ENCODE data around the gene PRDX5.
A peak's percentile ranks its signal among the peaks of the same experiment; 100 is the strongest.
"Not testable (repeated sequence)": the region's sequence is repeated elsewhere in the genome, so short reads cannot be mapped to it uniquely, and the experiment has no call there.

The PRDX5 gene

DNA sequence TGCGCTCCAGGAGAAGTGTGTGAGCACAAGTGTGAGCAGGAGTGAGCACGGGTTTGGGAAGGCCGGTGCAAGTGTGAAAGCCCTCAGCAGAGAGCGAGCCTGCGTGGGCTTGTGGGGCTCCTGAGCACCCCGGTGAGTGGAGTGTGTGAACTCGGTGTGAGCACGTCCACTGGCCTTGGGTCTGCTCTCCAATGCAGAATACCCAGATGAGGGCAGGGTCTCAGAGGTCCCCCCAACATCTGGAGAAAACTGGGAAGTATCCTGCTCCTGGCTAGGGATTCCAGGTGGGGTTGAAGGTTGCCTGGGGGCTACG is 11.4 kb upstream of the PRDX5 start:
- DNase-seq: no peak

DNA sequence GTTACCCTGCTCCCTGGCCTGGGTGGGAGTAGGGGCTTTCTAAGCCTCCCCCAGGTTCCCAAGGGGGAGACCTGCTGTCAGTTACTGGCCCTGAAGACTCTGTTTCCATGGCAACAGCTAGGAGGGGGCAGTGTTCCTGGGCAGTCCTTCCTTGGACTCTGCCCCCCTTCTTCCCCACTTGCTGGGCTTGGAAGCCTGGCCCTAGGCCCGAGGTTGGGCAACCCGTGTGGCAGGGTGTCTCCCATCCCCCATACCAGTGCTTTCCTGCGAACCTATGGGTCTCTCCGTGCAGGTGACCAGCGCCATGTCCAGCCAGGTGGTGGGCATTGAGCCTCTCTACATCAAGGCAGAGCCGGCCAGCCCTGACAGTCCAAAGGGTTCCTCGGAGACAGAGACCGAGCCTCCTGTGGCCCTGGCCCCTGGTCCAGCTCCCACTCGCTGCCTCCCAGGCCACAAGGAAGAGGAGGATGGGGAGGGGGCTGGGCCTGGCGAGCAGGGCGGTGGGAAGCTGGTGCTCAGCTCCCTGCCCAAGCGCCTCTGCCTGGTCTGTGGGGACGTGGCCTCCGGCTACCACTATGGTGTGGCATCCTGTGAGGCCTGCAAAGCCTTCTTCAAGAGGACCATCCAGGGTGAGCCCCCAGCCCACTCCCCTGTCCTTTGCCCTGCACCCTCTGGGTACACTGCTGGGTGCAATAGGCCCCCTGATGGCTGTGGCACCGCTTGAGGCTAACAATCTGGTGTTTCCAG is 10.9 kb upstream of the PRDX5 start:
- no peak for DNase-seq

DNA sequence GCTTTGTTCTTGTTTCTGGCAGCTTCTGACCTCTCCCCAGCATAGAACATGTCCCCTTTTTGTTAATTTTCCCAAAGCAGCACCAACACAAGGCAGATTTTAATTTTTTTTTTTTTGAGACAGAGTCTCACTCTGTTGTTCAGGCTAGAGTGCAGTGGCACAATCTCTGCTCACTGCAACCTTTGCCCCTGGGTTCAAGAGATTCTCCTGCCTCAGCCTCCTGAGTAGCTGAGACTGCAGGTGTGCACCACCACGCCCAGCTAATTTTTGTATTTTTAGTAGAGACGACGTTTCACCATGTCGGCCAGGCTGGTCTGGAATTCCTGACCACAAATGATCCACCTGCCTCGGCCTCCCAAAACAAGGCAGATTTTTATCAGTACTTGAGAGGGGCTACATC is 10.1 kb upstream of the PRDX5 start:
- DNase-seq: not testable (repeated sequence)

DNA sequence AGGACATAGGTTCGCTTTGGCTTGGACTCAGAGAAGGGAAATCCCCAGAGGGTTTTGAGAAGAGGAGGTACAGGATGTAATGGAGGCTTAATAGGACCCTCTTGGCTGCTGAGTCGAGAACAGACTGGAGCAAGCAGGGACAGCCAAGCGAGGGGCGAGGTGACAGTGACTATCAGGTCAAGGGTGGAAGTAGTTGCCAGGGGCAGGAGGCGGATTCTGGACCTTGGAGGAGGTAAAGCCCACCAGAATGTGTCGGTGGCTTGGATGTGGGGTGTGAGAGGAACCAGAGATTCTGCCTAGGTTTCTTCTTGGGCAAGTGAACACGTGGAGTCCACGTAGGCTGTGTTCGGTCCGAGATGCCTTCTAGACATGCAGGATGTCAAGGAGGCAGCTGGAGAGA is 5.0 kb upstream of the PRDX5 start:
- no peak for DNase-seq

DNA sequence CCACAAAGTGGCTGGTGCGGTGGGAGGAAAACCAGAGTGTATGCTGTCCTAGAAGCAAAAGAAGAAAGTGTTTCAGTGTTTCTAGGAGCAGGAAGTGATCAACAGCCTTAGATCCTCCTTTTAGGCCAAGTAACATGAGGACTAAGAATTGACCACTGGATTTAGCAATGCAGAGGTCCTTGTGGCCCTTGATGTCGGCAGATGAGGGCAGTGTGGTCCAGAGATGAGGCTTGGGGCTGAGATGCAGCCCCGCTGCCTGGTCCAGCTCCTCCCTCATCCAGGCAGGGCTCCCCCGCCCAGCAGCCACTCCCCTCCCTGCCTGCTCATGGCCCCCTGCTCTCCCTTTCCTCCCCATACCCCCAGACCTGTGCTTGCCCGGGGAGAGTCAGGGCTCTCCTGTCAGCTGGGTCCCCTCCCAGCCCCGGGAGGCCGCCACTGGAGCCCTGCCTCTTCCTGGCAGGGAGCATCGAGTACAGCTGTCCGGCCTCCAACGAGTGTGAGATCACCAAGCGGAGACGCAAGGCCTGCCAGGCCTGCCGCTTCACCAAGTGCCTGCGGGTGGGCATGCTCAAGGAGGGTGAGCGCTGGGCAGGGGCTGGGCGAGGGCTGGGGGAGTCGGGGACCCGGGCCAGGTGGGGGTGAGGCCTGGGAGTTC is 4.3 kb upstream of the PRDX5 start:
- no peak for DNase-seq

DNA sequence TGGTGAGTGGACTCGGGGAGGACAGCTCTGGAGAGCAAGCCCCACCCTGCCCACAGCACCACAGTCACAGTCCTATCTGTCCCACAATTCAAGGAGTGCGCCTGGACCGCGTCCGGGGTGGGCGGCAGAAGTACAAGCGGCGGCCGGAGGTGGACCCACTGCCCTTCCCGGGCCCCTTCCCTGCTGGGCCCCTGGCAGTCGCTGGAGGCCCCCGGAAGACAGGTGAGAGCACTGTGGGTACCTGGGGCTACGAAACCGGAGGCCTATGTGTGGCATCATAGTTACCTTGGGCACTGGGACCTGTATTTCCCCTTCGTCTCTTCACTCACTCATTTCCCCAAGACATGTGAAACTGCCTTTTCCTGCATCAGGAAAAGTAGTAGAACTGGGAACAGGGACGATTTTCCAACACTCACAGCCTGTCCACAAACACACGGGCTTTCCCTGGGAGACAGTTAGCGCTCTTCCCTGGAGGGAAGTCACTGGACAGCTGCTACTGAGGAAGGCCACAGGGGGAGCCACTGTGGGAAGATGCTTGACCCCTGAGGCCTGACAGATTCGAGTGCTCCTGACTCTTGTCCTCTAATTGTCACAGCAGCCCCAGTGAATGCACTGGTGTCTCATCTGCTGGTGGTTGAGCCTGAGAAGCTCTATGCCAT is 3.6 kb upstream of the PRDX5 start:
- DNase-seq: no peak

DNA sequence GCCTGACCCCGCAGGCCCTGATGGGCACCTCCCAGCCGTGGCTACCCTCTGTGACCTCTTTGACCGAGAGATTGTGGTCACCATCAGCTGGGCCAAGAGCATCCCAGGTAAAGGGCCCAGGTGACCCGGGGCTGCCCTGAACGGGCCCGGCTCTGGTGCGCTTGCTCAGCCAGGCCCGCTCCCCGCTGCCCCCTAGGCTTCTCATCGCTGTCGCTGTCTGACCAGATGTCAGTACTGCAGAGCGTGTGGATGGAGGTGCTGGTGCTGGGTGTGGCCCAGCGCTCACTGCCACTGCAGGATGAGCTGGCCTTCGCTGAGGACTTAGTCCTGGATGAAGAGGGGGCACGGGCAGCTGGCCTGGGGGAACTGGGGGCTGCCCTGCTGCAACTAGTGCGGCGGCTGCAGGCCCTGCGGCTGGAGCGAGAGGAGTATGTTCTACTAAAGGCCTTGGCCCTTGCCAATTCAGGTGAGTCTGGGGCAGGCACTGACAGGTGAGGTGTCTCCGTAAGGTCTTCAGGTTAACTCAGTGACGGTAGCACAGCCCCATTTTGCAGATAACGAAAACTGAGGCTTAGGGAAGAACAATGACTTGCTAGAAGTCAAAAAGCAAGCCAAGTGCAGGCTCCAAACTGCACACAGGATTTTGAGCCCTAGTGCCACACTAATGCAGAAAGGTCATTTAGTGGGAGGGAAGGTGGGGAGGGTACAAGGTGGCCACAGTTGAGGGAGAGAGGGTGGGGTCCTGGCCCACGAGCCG is 2.9 kb upstream of the PRDX5 start:
- no peak for DNase-seq

DNA sequence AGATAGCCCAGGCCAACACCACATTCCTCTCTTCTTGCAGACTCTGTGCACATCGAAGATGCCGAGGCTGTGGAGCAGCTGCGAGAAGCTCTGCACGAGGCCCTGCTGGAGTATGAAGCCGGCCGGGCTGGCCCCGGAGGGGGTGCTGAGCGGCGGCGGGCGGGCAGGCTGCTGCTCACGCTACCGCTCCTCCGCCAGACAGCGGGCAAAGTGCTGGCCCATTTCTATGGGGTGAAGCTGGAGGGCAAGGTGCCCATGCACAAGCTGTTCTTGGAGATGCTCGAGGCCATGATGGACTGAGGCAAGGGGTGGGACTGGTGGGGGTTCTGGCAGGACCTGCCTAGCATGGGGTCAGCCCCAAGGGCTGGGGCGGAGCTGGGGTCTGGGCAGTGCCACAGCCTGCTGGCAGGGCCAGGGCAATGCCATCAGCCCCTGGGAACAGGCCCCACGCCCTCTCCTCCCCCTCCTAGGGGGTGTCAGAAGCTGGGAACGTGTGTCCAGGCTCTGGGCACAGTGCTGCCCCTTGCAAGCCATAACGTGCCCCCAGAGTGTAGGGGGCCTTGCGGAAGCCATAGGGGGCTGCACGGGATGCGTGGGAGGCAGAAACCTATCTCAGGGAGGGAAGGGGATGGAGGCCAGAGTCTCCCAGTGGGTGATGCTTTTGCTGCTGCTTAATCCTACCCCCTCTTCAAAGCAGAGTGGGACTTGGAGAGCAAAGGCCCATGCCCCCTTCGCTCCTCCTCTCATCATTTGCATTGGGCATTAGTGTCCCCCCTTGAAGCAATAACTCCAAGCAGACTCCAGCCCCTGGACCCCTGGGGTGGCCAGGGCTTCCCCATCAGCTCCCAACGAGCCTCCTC is 2.0 kb upstream of the PRDX5 start:
- not testable (repeated sequence) for DNase-seq

DNA sequence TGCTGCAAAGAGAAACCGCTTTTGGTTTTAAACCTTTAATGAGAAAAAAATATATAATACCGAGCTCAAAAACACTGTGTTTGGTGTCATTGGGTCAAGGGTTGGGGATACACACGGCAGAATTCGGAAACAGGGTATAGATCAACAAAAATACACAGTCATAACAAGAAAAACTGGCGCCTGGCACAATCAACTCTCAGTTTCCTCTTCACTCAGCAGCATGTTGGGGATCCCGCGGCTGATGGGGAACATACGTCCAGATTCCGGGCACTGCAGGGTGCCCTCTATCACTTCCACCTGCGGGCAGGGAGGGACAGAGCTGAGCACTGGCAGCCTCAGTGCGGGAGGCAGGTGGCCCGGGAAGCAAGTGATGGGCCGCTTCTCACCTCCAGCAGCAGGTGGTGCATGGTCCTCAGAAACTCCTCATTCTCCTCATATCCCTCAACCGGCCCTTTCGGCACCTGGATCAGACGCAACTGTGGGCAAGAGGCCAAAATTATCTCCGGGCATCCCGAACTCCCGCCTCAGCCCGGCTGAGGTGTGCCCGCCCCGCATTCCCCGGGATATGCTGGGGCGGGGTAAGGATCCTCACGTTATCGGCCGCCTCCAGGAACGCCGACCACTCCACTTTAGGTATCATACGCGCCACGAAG is 1.1 kb upstream of the PRDX5 start:
- peak; percentile 37 for DNase-seq

DNA sequence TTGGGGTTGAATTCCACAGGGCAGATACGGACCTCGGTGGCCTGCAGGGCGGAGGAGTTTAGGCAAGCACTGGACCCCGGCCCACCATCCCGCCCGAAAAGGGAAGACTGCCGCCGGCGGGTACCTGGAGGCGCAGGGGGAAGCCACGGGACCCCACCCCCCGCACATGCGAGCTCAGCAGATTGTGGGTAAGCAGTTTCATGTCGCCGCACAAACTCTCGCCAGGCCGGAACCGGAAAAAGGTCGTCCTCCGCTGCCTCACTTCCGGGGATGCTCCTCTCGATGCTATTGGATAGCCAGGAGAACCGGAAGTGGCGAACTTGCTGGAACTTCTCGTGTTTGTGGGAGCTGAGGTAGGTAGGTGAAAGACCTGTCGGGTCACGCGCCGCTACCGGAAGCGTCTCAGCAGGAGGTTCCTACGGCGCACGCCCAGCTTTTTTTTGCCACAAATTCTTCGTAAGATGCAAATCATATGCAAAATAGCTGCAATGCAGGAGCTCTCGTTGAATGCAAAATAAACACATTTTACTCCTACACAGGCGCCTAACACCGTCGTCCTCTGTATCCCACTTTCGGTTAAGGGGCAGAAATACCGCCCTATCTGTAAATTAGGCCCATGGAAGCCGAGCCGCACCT is 478 bp upstream of the PRDX5 start, which contains the start of gene TRMT112:
Gene TRMT112, minus strand, starts transcription at position 235 of the 636 bp plus-strand sequence. Its CDS starts 33 bp downstream, at position 202.
- peak; percentile 97 for DNase-seq

DNA sequence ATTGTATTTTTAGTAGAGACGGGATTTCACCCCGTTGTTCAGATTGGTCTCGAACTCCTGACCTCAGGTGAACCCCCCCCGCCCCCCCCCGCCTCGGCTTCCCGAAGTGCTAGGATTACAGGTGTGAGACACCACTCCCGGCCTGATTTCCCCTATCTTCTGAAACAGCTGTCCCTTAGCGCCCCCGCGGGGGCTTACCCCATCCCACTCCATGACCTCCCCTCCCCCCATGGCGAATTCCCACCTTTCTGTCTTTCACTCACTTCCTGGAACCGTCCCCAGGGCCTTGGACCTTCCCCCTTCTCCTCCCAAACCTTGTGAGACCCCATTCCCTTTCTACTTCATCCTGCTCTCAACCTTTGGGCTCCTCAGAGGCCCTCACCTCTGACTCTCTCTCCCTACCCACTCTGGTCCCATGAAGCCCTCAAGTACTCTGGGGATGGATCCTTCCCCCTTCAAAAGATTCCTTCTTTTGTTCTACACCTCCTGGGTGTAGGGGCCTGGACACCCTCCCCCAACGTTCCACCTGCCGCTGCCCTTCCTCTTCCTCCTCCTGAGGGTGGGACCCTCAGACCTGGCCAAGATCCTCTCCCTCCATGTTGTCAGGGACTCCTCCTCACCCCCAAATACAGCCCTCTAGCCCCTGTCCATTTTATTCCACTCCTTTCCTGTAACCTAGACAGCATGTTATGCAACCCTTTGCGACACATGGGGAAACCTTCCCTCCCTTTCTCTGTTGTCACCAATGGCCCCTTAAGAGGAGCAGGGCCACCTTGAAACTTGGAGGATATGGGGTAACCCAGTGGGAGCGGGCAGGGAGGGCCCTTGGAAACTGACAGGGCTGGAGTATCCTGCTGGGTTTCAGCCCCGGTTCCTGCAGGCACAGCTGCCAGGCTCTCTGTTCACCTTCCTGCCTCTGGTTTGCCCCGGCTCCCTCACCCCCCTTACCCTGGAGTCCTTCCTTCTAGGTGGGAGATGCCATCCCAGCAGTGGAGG is 1.1 kb downstream of the PRDX5 start:
- DNase-seq: no peak

DNA sequence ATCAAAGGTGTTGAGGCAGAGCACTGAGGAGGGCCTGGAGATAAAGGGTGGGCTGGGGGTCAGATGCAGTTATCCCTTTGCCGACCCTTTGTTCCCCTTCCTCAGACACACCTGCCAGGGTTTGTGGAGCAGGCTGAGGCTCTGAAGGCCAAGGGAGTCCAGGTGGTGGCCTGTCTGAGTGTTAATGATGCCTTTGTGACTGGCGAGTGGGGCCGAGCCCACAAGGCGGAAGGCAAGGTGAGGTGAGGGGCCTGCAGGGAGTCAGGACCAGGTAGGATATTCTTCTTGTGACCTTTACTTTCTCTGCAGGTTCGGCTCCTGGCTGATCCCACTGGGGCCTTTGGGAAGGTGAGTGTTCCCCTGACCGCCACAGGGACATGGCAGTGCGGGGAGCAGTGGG is 2.6 kb downstream of the PRDX5 start:
- no peak for DNase-seq

DNA sequence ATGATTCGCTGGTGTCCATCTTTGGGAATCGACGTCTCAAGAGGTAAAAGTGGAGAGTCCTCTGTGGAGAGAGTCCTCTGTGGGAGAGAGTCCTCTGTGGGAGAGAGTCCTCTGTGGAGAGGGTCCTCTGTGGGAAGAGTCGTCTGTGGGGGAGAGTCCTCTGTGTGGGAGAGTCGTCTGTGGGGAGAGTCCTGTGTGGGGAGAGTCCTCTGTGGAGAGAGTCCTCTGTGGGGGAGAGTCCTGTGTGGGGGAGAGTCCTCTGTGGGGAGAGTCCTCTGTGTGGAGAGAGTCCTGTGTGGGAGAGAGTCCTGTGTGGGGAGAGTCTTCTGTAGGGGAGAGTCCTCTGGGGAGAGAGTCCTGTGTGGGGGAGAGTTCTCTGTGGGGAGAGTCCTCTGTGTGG is 3.1 kb downstream of the PRDX5 start:
- no peak for DNase-seq

DNA sequence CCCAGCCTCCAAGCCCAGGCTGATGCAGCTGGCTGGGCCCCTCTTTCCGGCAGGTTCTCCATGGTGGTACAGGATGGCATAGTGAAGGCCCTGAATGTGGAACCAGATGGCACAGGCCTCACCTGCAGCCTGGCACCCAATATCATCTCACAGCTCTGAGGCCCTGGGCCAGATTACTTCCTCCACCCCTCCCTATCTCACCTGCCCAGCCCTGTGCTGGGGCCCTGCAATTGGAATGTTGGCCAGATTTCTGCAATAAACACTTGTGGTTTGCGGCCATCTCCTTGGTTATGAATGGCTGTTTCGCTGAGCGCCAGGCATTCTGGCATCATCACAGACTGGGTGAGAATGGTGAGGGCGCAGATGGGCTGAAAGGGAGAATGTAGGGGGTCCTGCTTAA is 3.6 kb downstream of the PRDX5 start:
- DNase-seq: no peak

DNA sequence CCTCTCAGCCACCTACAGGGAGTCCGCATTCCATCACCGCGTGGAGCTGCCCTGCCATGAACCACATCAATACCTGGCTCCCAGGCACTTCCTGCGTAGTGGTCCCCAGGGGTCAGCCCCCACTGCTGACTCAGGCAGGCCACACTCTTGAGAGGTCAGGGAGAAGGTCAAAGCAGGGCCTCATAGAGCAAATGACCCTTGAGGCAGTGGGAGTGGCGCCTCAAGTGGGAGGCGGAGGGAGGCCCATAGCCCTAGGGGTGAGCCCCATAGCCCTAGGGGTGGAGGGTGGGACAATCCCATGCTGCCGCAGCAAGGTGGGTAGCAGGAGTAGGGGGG is 5.0 kb downstream of the PRDX5 start:
- no peak for DNase-seq

DNA sequence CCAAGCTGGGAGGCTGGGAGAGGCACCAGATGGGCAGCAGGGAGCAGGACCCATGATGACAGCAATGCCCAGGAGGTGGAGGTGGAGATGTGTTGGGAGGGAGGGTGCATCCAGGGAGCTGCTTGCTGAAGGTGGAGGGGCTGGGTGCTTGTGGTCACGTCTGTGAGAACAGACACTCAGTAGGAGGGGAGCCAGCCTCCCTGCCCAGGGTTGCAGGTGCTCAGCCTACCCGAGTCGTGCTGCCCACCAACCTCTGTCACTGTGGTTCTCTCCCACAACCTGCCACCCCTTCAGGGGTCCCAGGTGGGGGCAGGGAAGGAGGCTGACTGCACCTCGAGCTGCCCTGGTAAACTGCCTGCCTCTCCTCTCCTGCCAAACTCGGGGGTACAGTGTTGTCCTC is 5.5 kb downstream of the PRDX5 start:
- no peak for DNase-seq

DNA sequence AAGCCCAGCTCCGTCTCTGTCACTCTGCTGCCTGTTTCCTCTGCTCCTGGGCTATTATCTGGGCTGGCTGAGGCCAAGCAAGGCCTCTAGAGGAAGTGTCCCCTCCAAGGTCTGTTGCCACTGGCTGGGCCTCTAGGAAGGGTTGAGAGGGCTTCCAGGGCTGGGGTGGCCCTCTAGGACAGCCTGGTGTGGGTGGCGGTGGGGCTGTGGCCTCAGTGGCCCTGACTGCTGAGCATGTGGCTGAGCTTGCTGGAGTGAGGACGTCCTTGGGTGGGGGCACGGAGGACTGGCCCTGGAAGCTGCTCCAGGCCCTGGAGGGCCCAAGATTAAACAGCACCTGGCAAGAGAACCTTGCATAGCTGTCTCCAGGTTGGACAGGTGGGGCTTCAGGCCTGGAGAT is 6.1 kb downstream of the PRDX5 start:
- DNase-seq: not testable (repeated sequence)

DNA sequence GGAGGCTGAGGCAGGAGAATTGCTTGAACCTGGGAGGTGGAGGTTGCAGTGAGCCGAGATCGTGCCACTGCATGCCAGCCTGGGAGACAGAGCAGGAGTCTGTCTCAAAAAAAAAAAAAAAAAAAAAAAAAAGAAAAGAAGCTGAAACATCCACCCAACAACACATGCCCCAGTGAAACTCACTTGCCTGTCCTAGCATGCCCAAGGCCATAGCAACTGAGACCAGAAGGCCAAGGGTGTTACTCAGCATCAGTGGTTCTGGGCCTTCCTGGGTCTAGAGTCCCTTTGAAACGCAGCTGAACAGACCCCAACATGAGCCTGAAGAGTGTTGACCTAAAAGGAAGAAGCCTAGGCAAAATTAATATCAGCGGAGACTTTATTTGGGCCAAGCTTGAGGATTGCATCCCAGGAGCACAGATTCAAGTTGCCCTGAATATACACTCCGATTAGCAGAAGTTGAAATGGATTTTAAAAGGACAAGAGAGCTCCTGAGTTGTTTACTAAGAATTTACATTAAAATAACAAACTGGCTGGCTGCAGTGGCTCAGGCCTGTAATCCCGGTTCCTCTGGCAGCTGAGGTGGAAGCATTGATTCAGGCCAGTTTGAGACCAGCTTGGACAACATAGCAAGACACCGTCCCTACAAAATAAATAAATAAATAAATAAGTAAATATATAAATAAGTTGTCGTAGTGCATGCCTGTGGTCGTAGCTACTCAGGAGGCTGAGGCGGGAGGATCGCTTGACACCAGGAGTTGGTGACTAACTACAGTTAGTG is 7.0 kb downstream of the PRDX5 start:
- DNase-seq: no peak

DNA sequence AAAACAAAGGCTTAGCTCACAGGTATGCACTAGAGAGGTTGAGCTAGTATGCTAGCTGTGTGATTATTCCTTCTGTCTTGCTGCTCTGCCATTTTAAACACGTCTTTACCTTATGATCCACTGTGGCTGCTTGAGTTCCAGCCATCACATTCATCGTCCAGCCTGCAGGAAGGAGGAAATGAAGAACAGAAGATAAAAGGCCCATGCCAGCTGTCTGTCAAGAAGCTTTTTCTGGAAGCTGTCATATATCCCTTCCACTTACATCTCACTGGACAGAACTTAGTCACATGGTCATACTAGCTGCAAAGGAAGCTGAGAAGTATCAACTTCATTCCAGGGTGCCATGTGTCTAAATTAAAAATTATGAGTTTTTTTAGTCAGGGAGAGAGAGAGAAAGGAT is 9.5 kb downstream of the PRDX5 start:
- no peak for DNase-seq

All from effector CD4-positive, alpha-beta T cell (primary cell).